GM12873 (cell line): ENCODE data around the gene NECTIN2.

Experiments used
- CTCF ChIP-seq: IDR thresholded peaks from 2 replicates; pipeline ENCODE4 v1.5.1; 2012; ENCODE audit warnings: low read depth, mild to moderate bottlenecking, moderate library complexity, low read length, control low read depth; ENCODE audit not compliant: insufficient read depth; ENCODE audit errors: missing control alignments

NECTIN2 gene

DNA sequence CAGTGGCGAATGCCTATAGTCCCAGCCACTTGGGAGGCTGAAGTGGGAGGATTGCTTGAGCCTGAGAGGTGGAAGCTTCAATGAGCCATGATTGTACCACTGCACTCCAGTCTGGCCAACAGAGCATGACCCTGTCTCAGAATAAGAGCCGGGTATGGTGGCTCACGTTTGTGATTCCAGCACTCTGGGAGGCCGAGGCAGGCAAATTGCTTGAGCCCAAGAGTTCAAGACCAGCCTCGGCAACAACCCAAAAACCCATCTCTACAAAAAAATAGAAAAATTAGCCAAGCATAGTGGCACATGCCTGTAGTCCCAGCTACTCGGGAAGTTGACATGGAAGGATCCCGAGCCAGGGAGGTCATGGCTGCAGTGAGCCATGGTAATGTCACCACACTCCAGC lies 5.3 kb upstream of the NECTIN2 start:
- TF ChIP-seq CTCF: no peak

DNA sequence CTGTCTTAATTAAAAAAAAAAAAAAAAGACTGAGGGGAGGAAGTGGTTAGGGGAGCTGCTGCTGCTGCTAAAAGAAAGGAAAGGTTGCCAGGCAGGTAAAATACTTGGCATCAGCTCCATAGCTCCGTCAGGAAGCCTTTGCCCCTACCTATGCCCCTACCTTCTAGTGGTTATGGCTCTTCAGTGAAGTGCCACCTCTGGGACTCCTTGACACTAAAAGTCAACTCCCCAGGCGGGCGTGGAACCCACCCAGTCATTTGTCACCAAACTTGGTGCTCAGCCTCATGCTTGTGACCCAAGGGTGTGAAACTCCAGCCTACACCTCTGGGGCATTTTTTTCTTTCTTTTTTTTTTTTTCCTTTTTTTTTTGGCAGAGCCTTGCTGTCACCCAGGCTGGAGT lies 4.9 kb upstream of the NECTIN2 start:
- no peak for TF ChIP-seq CTCF

GRCh38 chr19:44845286-44845611 lies 848 bp upstream of the NECTIN2 start:
- no peak for TF ChIP-seq CTCF

- TF ChIP-seq CTCF: no peak
Observed at GRCh38 chr19:44846455-44847143, 502 bp downstream of the NECTIN2 start.

DNA sequence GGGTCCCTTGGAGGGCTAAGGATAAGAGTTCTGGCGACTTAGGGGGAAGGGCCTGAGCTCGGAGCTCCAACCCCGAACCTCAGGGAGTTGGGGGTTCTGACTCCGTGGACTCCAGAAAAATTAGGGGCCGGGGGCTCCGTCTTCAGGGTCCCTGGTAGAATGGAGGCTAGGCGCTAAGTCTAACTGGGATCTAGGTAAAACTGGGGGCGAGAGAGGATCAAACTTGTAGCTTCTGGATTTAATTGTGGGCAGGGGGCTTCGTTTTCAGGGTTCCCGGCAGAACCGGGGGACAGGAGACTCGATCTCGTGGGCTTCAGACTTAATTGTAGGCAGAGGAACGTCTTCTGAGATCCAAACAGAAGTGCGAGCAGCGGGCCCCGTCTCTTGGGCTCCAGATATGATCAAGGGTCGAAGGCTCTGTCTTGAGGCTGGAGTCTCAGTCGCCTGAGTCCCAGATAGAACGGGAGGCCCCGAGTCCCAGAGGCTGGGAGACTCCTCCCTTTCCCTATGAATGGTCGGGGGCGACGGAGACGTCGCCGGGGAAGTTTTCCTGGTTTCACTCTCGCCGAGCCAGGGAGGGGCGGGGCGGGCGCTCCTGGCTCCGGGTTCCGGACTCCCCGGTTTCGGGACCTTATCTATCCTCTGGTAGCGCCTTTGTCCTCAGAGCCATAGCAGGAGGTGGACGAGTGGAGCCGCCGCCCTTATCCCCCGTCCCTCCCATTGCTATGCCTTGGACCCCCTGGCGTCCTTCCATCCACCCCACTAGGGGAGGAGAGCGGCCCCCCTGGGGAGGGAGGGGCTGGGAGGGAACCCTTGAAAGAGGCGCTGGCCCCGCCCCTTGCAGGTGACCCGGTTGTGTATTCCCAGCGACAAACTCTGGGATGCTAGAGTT lies 1.3 kb downstream of the NECTIN2 start:
- TF ChIP-seq CTCF: no peak

DNA sequence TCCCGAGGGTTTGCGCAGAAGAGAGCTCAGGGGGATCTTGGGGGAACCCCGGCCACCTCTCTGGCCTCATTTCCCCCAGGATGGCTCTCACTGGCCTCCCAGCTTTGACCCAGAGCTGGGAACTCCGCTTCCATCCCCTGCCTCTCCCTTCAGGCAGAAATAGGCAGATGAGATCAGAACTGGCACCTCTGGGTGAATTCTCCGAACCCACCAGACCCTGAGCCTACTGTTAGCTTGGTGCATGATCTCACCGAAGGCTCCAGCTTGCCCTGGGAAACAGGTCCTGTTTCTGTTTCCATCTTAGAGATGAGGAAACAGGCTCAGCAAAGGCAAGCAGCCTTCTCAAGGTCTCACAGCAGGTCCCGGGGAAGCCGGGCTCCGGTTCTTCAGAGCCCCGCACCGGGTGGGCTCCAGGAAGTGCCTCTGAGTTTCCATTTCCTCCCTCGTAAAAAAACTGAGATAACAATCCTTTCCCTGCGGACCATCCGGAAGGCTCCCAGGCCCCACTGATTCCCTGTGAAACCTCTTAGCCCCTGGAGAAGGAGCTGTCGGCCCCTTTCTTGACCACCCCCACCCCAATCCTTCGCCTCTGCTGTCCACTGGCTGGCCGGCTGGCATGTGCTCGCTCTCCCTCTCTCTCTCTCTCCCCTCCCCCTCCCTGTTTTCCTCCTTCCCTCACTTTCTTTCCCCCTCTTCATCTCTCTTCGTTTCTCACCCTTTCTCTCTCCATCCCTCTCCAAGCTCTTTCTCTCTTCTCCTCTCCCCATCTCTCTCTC lies 2.1 kb downstream of the NECTIN2 start:
- TF ChIP-seq CTCF: no peak
